GM18505 (cell line): ENCODE measurements around the gene WASF2.
"Not testable (repeated sequence)": the region's sequence is repeated elsewhere in the genome, so short reads cannot be mapped to it uniquely, and the experiment has no call there.

Source experiments
- ATAC-seq: cut with Tn5 transposase; IDR thresholded peaks from one replicate; pipeline ENCODE4 v1.9.1; 2021; ENCODE audit not compliant: unreplicated experiment
- POLR2A ChIP-seq: IDR thresholded peaks from 4 replicates; pipeline ENCODE4 v1.6.1; 2011; ENCODE audit warnings: borderline replicate concordance; ENCODE audit not compliant: insufficient read depth, insufficient read length; ENCODE audit errors: extremely low read depth

WASF2 gene

DNA sequence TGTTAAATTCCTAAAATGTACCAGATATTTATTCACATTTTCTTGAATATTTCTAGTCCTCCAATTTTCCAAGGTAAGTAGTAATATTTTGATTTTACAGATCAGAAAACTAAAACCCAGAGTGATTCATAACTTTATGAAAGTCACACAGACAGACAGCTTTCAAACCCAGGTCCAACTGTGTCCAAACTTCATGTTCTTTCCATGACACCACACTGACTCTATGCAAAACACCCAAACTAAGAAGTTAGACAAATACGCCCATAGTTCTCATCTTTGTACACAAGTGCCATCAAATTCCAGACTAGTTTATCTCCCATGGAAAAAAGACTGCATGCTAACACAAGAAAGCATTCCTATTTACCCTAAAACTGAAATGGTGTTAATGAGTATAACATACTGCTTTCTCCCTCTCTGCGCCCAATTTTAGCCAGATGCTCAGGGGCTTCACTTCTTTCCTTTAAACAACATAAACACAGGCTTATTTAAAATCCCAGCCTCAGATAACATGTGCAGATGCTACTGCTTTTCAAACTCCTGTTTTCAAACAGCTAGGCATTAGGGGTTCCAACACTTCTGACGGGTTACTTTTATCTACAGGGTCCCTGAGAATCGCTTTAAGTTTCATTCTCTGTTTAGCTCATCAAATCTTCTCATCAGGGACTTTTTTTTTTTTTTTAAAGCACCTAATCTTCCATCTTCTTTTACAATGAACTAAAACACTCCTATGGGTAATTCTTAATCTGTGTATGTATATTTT lies 44.6 kb downstream of the WASF2 start:
- no peak for ATAC-seq

DNA sequence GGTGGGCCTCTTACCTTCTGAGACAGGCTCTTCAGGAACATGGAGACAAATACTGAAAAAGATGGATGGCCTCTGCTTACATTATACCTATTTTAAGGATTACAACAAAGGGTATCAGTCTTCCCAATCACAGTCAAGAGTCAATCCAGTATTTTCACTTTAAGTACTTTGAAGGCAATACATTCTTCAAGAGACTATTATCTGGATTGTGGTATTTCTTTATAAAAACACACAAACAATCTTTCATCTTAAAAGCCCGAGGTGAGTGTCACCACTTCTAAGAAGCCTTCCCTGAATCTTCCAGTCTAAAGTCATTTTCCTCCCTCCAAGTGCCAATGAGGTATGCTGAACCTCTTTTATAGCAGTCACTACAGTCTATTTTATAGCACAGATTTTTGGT lies 45.3 kb downstream of the WASF2 start:
- no peak for ATAC-seq
- no peak for TF ChIP-seq POLR2A

More for the DNA sequence above, 44.6 kb downstream of the WASF2 start:
- peak; percentile 22 for TF ChIP-seq POLR2A

DNA sequence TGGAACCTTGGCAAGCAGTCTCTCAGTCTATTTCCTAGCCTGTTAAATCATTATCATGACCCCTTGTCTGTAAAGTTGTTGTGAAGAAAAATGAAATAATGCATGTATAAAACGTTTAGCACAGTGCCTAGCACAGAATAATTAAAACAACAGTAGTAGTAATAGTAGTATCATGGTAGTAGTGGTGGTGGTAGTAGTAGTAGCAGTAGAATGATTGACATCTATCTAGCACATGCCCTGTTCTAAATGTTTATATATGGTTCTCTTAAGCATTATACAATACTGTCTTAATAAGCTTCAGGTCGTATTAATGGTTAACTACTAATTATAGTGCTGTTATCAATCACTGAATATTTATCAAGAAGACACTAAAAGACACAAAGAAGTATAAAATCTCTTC lies 50.8 kb downstream of the WASF2 start:
- TF ChIP-seq POLR2A: no peak
- ATAC-seq: no peak

DNA sequence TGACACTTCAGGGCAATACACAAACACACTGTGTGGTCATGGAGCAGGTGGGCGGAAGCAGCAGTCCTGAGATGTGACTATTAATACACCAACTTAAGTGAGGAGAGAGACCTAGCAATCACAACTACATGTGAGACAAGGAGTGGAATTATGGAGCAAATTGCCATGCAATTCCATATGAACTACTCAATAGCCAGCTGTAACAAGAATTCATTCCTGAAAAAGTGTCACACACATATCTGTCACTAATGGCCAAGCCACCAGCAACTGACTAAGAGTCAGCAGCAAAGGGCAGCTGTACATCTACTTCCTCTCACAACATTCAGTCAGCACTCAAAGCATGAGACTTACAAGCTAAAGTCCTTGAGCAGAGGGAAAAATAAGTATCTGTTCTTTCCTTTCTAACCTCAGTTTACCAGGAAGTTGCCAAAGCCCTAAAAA lies 51.3 kb downstream of the WASF2 start:
- TF ChIP-seq POLR2A: no peak
- ATAC-seq: no peak

DNA sequence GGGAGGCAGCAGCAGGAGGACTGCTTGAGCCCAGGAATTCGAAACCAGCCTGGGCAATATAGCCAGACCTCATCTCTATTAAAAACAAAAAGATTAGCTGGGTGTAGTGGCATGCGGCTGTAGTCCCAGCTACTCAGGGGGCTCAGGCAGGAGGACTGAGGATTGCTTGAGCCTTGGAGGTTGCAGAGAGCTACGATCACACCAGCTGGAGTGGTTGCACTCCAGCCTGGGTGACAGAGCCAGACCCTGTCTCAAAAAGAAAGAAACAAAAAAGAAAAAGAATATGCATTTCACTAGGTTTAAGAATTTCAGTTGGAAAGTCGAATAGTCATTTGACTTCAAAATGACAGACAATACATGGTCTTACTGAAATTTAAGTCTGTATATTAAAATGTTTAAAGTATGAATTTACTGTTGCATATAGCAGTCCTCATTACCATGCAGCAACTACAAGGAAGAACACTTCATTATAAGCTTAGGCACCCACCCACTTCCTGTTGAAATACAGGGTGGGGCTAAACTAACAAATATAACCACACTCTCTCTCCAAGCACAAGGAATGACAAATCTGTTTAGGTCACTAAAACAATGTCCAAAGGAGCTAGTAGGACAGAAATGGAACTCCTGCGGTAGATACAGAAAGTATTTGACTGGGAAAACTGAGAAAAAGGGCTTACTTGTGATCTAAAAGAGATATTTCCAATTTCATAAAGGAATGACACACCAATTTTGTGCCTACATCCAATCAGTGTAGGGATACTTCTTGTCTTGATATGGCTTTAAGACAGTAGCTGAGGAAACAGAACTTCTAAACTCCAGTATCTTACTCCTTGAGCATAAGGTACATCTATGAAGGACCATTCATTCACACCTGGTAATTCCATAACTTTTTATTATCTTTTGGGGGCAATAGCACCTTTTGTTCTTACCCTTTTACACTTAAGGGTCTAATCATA lies 53.5 kb downstream of the WASF2 start:
- no peak for TF ChIP-seq POLR2A
- no peak for ATAC-seq

DNA sequence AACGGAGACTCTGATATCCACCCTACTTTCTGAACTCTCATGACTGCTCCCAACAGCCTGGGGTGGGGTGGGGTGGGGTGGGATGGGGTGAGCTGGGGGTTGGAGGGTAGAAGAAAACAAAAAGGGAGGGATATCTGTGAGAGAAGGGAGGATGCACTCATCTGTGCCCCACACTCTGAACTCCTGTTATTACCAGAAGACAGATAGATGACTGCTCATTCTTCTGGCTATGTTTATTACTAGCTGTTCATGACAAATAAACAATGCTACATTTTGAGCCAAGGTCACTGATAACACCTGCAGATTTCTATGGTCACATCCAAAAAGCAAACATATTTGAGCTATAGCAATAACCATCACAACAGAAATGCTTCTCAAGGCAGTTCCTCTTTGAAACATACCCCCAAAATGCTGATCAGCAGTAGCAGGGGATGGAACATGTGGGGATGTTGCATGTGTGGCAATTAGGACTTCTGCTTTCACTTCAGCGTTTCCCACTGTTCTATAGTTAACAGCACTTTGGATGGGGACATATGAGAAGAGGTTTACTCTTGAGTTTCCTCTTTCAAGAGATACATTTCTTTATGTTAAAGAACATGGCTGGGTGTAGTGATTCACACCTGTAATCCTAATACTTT lies 54.3 kb downstream of the WASF2 start:
- TF ChIP-seq POLR2A: no peak
- no peak for ATAC-seq

DNA sequence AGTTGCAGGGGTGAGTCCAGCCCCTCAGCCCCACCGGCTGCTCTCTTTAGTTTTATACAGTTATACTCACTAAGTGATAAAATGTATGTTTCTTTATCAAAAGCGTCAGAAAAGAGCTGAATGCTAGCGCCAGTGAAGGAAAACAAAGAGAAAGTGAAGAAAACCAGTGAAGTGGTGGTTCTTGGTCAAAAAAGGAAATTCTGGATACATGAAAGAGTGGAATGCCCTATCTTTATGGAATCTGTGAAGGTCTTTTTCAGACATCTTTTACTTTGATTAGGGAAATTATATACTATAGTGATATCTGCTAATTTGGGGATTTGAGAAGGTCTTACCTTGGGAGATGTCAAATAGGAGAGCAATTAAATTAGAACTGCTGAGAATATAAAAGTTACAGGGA lies 56.3 kb downstream of the WASF2 start:
- no peak for TF ChIP-seq POLR2A
- no peak for ATAC-seq

DNA sequence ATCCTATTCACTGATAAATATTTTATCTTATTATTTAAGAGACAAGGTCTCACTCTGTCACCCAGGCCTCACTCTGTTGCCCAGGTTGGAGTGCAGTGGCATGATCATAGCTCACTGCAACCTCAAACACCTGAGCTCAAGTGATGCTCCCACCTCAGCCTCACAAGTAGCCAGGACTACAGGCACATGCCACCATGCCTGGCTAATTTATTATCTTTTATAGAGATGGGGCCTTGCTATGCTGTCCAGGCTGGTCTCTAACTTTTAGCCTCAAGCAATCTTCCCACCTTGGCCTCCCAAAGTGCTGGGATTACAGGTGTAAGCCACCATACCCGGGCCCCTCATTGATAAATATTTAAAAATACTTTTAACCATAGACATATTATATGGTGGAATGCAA lies 57.2 kb downstream of the WASF2 start:
- ATAC-seq: not testable (repeated sequence)

DNA sequence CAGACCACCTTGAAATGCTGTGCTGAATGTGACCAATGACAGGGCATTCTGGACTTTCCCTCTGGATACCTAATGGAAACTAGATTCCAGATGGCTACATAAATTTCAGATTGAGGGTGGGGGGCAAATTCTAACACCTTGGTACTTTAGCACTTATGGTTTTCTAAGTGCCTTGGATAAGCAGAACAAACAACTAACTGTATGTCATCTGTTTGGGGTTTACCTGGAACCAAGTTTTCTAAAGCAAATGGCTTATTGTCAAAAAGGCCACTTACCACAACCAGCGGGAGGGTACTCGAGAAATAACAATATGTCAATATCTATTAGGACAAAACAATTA lies 58.4 kb downstream of the WASF2 start:
- no peak for ATAC-seq
- no peak for TF ChIP-seq POLR2A

DNA sequence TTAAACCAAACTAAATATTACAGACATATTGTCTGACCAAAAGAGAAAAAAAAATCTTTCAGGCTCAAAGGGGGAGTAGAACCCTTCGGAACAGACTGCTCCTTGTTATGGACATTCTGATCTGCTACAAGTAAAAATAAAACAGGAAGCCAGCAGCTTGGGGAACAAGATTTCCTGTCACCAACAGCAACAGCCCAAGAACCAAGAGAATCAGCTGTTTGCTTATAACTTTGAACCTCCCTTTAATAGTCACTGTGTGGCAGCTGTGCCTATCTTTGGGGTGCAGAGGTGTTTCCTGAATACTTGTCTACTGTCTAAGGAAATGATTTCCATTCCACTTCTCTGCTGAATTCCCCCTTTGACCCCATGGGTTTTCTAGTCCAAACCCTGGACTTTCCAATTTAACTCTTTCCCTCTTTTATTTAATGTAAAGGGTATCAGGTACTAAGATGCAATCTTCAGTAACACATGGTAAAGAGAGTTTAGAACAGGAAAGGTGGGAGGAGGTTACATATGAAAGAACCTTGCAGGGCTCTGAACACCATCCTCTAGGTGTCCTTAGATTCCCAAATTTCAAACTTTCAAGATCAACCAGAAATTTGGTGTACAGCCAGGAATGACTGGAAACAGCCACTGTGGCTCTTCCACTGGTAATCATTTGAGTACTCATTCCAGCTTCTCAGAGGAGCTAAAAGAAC lies 58.9 kb downstream of the WASF2 start:
- no peak for TF ChIP-seq POLR2A
- no peak for ATAC-seq

DNA sequence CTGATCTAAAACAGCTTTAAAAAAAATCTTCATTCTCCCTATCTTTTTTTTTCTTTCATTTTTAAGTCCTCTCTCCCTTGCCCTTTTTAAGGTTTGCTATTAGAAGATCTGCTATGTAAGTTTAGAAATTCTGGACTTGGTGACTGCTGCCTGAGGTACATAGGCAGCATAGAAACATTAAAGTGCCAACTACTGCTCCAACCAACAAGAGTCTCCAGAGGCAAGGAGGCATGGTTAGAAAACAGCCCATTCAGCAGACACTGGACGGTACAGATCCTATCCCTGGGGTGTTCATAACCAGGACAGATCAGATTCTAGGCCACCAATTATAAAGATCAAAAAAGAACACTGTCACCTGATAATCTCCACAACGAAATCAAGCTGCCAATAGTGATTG lies 60.9 kb downstream of the WASF2 start:
- ATAC-seq: no peak
- TF ChIP-seq POLR2A: no peak

DNA sequence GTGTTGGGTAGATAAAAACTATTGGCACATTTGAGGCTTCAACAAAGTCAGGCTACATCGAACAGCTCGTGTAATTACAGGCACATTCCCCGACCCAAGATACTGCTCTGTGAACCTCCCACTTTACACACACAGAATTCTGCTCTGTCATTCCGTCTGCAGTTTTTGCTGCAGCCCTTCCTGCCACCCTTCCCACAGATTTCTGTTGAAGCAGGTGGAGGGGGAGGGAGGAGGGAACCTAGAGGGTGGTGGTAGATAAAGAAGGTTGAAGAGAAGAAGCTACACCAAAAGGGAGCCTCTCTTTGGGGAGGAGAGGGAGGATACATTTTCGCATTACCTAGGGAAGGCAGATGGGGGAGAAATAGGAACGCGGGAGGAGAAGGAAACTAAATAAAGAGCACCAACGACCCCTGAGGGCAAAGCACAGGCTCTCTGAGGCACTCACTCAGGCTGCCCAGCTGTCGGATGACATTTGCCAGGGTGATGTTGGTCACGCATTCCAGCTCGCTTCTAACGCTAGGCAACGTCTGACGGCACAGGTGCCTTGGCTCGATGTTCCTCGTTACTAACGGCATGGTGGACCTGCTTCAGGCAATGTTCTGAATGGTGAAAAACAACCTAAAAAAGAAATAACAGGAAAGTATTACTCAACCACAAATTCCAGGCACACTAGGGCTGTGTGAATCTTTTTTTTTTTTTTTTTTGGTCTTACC lies 61.5 kb downstream of the WASF2 start:
- no peak for ATAC-seq
- TF ChIP-seq POLR2A: no peak
